IPS-18c (cell line): Measurements from ENCODE around the gene HYAL1.

ENCODE experiments used
- H3K4me3 ChIP-seq: 2 replicates; pipeline ENCODE4 v1.7.0; 2013; ENCODE audit warnings: low read depth, mild to moderate bottlenecking, low read length, moderate library complexity; ENCODE audit not compliant: insufficient read depth
- H3K9me3 ChIP-seq: one replicate; pipeline ENCODE4 v1.6.1; 2013; ENCODE audit warnings: mild to moderate bottlenecking, low read length, moderate library complexity; ENCODE audit not compliant: control insufficient read depth, insufficient read depth

HYAL1 gene

GRCh38 chr3:50303013-50303815 is at the start of gene HYAL1:
Gene HYAL1 (minus strand): TSS chr3:50303574. CDS start chr3:50302956, 618 bp downstream.
- H3K9me3 ChIP-seq, result peaks cover 6% of the 10 kb centered on the region
- no peak within 1 kb of the TSS for H3K4me3 ChIP-seq

GRCh38 chr3:50352781-50353180 is 49.4 kb upstream of the HYAL1 start:
- Histone ChIP-seq H3K4me3 (no peak overlapping the region), H3K9me3 (no peaks in the 10 kb centered on the region)

- Histone ChIP-seq H3K4me3 (peak overlapping the region; percentile 95), H3K9me3 (no peaks in the 10 kb centered on the region)
Observed at GRCh38 chr3:50351323-50351697, 47.9 kb upstream of the HYAL1 start.

GRCh38 chr3:50350527-50351322 is 47.4 kb upstream of the HYAL1 start, which contains the start of the genes CYB561D2 and NPRL2:
Gene CYB561D2 (plus strand): TSS chr3:50350862. CDS start chr3:50351434, 572 bp downstream.
Gene NPRL2 (minus strand): TSS chr3:50350775. CDS start chr3:50350652, 123 bp downstream.
- H3K4me3 ChIP-seq, result peak within 1 kb of the TSS; percentile 95

GRCh38 chr3:50350213-50350526 is 46.8 kb upstream of the HYAL1 start:
- Histone ChIP-seq H3K9me3 (no peaks in the 10 kb centered on the region), H3K4me3 (peak overlapping the region; percentile 95)

More at GRCh38 chr3:50350527-50351322, 47.4 kb upstream of the HYAL1 start, which contains the start of the genes CYB561D2 and NPRL2:
- H3K9me3 ChIP-seq, result no peaks in the 10 kb centered on the region

- no peak overlapping the region for H3K4me3 ChIP-seq
- H3K9me3 ChIP-seq, result no peaks in the 10 kb centered on the region
Observed at GRCh38 chr3:50347187-50347813, 43.9 kb upstream of the HYAL1 start.

- Histone ChIP-seq H3K4me3 (peak within 1 kb of the TSS; percentile 38), H3K9me3 (no peaks in the 10 kb centered on the region)
Observed at GRCh38 chr3:50345586-50346234, 42.3 kb upstream of the HYAL1 start, which contains the start of gene ZMYND10. Gene ZMYND10 (minus strand): TSS chr3:50345732. CDS start chr3:50345579, 153 bp downstream.

GRCh38 chr3:50345008-50345407 is 41.6 kb upstream of the HYAL1 start:
- Histone ChIP-seq H3K4me3 (peak overlapping the region; percentile 38; the same call in 1 of the 2 replicates), H3K9me3 (no peaks in the 10 kb centered on the region)

GRCh38 chr3:50342813-50343633 is 39.6 kb upstream of the HYAL1 start:
- Histone ChIP-seq H3K4me3 (no peak overlapping the region), H3K9me3 (no peaks in the 10 kb centered on the region)

- Histone ChIP-seq H3K9me3 (no peaks in the 10 kb centered on the region), H3K4me3 (no peak overlapping the region)
Observed at GRCh38 chr3:50341996-50342650, 38.7 kb upstream of the HYAL1 start.

- H3K9me3 ChIP-seq, result no peaks in the 10 kb centered on the region
- peak overlapping the region; percentile 15; the same call in 1 of the 2 replicates for H3K4me3 ChIP-seq
Observed at GRCh38 chr3:50341537-50341936, 38.2 kb upstream of the HYAL1 start.

- Histone ChIP-seq H3K4me3 (peak within 1 kb of the TSS; percentile 50), H3K9me3 (no peaks in the 10 kb centered on the region)
Observed at GRCh38 chr3:50340448-50341329, 37.3 kb upstream of the HYAL1 start, which contains the start of gene RASSF1. Gene RASSF1 (minus strand): TSS chr3:50340836. CDS start chr3:50340805, 31 bp downstream.

- H3K9me3 ChIP-seq, result no peaks in the 10 kb centered on the region
- H3K4me3 ChIP-seq, result peak overlapping the region; percentile 50
Observed at GRCh38 chr3:50340147-50340447, 36.7 kb upstream of the HYAL1 start.

- Histone ChIP-seq H3K9me3 (no peaks in the 10 kb centered on the region), H3K4me3 (peak overlapping the region; percentile 50)
Observed at GRCh38 chr3:50339485-50340146, 36.2 kb upstream of the HYAL1 start.

- no peaks in the 10 kb centered on the region for H3K9me3 ChIP-seq
- no peak overlapping the region for H3K4me3 ChIP-seq
Observed at GRCh38 chr3:50338965-50339364, 35.6 kb upstream of the HYAL1 start.
